ENCODE measurements around the gene MAML1.

GRCh38 chr5:179783128-179783527 is 50.5 kb downstream of the MAML1 start:
- TF ChIP-seq NRF1 (IDR thresholded peaks at IDR 0.05; ENCODE audit: low read depth, low read length): no peak
- no peak for TF ChIP-seq SMC3 (IDR thresholded peaks at IDR 0.05; ENCODE audit: low read depth, low read length)
- TF ChIP-seq CTCF (IDR thresholded peaks at IDR 0.05): no peak

Data from SK-N-SH (cell line).